HG03060 (cell line): Measurements from ENCODE around the gene CSNK1A1.

ENCODE experiments used
- ATAC-seq: cut with Tn5 transposase; IDR thresholded peaks from one replicate; pipeline ENCODE4 v1.9.1; 2021; ENCODE audit warnings: low read depth, moderate number of reproducible peaks; ENCODE audit not compliant: unreplicated experiment

Gene CSNK1A1

GRCh38 chr5:149575131-149575530 lies 23.9 kb upstream of the CSNK1A1 start:
- no peak for ATAC-seq

- no peak for ATAC-seq
Measured at GRCh38 chr5:149572576-149573231, 21.5 kb upstream of the CSNK1A1 start.

GRCh38 chr5:149572170-149572569 lies 20.9 kb upstream of the CSNK1A1 start:
- no peak for ATAC-seq

- ATAC-seq = no peak
Measured at GRCh38 chr5:149567226-149567625, 16.0 kb upstream of the CSNK1A1 start.

GRCh38 chr5:149564542-149565140 lies 13.4 kb upstream of the CSNK1A1 start:
- peak; percentile 80 for ATAC-seq

GRCh38 chr5:149563466-149563865 lies 12.2 kb upstream of the CSNK1A1 start:
- ATAC-seq = no peak

GRCh38 chr5:149561848-149562247 lies 10.6 kb upstream of the CSNK1A1 start:
- ATAC-seq = no peak

- no peak for ATAC-seq
Measured at GRCh38 chr5:149559706-149560105, 8.5 kb upstream of the CSNK1A1 start.

GRCh38 chr5:149552553-149553160 lies 1.4 kb upstream of the CSNK1A1 start:
- no peak for ATAC-seq

- no peak for ATAC-seq
Measured at GRCh38 chr5:149552038-149552494, 827 bp upstream of the CSNK1A1 start.

- no peak for ATAC-seq
Measured at GRCh38 chr5:149550594-149551226, 529 bp downstream of the CSNK1A1 start.

GRCh38 chr5:149550268-149550583 lies 1.0 kb downstream of the CSNK1A1 start:
- no peak for ATAC-seq

GRCh38 chr5:149549461-149550267 lies 1.6 kb downstream of the CSNK1A1 start:
- no peak for ATAC-seq

- ATAC-seq = no peak
Measured at GRCh38 chr5:149546974-149547373, 4.3 kb downstream of the CSNK1A1 start.

GRCh38 chr5:149545327-149545726 lies 5.9 kb downstream of the CSNK1A1 start:
- ATAC-seq = no peak

- no peak for ATAC-seq
Measured at GRCh38 chr5:149544028-149544420, 7.2 kb downstream of the CSNK1A1 start.

GRCh38 chr5:149543361-149544027 lies 7.7 kb downstream of the CSNK1A1 start:
- no peak for ATAC-seq

- ATAC-seq = no peak
Measured at GRCh38 chr5:149541893-149542292, 9.3 kb downstream of the CSNK1A1 start.

- no peak for ATAC-seq
Measured at GRCh38 chr5:149540089-149540488, 11.2 kb downstream of the CSNK1A1 start.

GRCh38 chr5:149537374-149537975 lies 13.8 kb downstream of the CSNK1A1 start:
- no peak for ATAC-seq
